B cell (primary cell): ENCODE measurements around the gene SIK3.

ENCODE experiments used
- CTCF ChIP-seq: fragments of 200-600 bp; IDR thresholded peaks from one replicate; pipeline ENCODE4 v1.8.0; 2022; ENCODE audit warnings: antibody characterized with exemption, mild to moderate bottlenecking
- EZH2 ChIP-seq: IDR thresholded peaks from 2 replicates; pipeline ENCODE4 v1.6.1; 2012; ENCODE audit warnings: borderline replicate concordance, low read depth, mild to moderate bottlenecking, moderate library complexity, low read length; ENCODE audit not compliant: insufficient read depth, poor library complexity, severe bottlenecking

GRCh38 chr11:116882386-116882785 is 215.8 kb downstream of the SIK3 start:
- TF ChIP-seq CTCF: no peak
- TF ChIP-seq EZH2: no peak
